Hematopoietic multipotent progenitor cell treated with erythropoietin and hydrocortisone succinate and interleukin-3 and kit ligand, for 8 days (in vitro differentiated cells): ENCODE measurements around the gene EXTL1.

Experiments
- DNase-seq: peaks from one replicate; pipeline ENCODE4 v3.0.0-alpha.2; 2015

Gene EXTL1

GRCh38 chr1:26044971-26045721 lies 23.6 kb downstream of the EXTL1 start:
- no peak for DNase-seq

GRCh38 chr1:26045722-26046245 lies 24.2 kb downstream of the EXTL1 start, which contains the start of gene SLC30A2:
SLC30A2 (minus strand) TSS chr1:26046118; CDS start chr1:26045896, 222 bp downstream.
- DNase-seq: no peak

GRCh38 chr1:26046246-26047095 lies 24.9 kb downstream of the EXTL1 start:
- no peak for DNase-seq

- DNase-seq: no peak
Observed at GRCh38 chr1:26047278-26047874, 25.8 kb downstream of the EXTL1 start.

GRCh38 chr1:26049531-26050247 lies 28.1 kb downstream of the EXTL1 start:
- DNase-seq: no peak

GRCh38 chr1:26050248-26050640 lies 28.7 kb downstream of the EXTL1 start:
- no peak for DNase-seq

- no peak for DNase-seq
Observed at GRCh38 chr1:26053718-26054560, 32.4 kb downstream of the EXTL1 start.

GRCh38 chr1:26055041-26055440 lies 33.5 kb downstream of the EXTL1 start:
- DNase-seq: no peak

- DNase-seq: no peak
Observed at GRCh38 chr1:26057189-26057588, 35.6 kb downstream of the EXTL1 start.

- no peak for DNase-seq
Observed at GRCh38 chr1:26058052-26058595, 36.5 kb downstream of the EXTL1 start.

- no peak for DNase-seq
Observed at GRCh38 chr1:26059906-26060305, 38.3 kb downstream of the EXTL1 start.

GRCh38 chr1:26060832-26061574 lies 39.4 kb downstream of the EXTL1 start:
- DNase-seq: no peak

GRCh38 chr1:26064553-26064952 lies 43.0 kb downstream of the EXTL1 start:
- DNase-seq: no peak

GRCh38 chr1:26066160-26066559 lies 44.6 kb downstream of the EXTL1 start:
- no peak for DNase-seq

- DNase-seq: peak; percentile 84
Observed at GRCh38 chr1:26066857-26067256, 45.3 kb downstream of the EXTL1 start.

- DNase-seq: no peak
Observed at GRCh38 chr1:26067432-26067911, 45.9 kb downstream of the EXTL1 start, which contains the start of gene TRIM63. TRIM63 (minus strand) TSS chr1:26067630; CDS start chr1:26067494, 136 bp downstream.

GRCh38 chr1:26069941-26070295 lies 48.3 kb downstream of the EXTL1 start:
- no peak for DNase-seq

GRCh38 chr1:26070296-26070962 lies 48.9 kb downstream of the EXTL1 start:
- peak; percentile 98 for DNase-seq

GRCh38 chr1:26070963-26071342 lies 49.4 kb downstream of the EXTL1 start:
- no peak for DNase-seq

GRCh38 chr1:26072305-26072704 lies 50.7 kb downstream of the EXTL1 start:
- DNase-seq: no peak
